K562 (cell line): ENCODE measurements around the gene TNFRSF19. TPM values are rescaled to one million over a fixed set of nuclear protein-coding genes. Genes with fewer than 3 reads are reported as not detected.

Experiments
- ATAC-seq: fragments of 200-7000 bp; cut with Tn5 transposase; 3 replicates; pipeline ENCODE4 v1.9.1; 2020; ENCODE audit warnings: moderate library complexity
- BruUV-seq: library from RNA; stranded (reverse); fragments of 400-500 nt; replicated peaks from 2 replicates; lab custom pipeline; 2021; lab: Mats Ljungman, UMichigan
- CTCF ChIA-PET: fragments of 300-600 bp; formaldehyde crosslinking; extraction: SDS; loops from one replicate; lab custom pipeline; 2021; ENCODE audit warnings: low intra/inter-chr PET ratio; lab: Yijun Ruan, JAX
- POLR2A ChIA-PET: fragments of 300-600, 350-650 bp; sonication (Branson Sonifier 250); formaldehyde crosslinking; extraction: SDS; loops from one replicate; lab custom pipeline; 2021; ENCODE audit warnings: antibody characterized with exemption, inconsistent platforms; lab: Yijun Ruan, JAX
- DNase-seq, 4 experiments: peaks; one replicate each; pipeline versions ENCODE4 v3.0.0 to v3.0.0-alpha.2; 2011 to 2018; ENCODE audit warnings: low spot score in 3 of 4, mixed read lengths in 3 of 4; ENCODE audit errors: extremely low read depth in 1 of 4
- FAIRE-seq: peaks from 2 replicates; lab custom pipeline; 2011; peaks lifted over from hg19 to GRCh38; lab: Jason Lieb, UNC
- H2AFZ ChIP-seq: 2 replicates; pipeline ENCODE4 v1.6.0; 2011; ENCODE audit warnings: low read depth, low read length, control low read depth, inconsistent platforms
- H3K27ac ChIP-seq: fragments of 200-600 bp; 3 replicates; pipeline ENCODE4 v1.8.0; 2011; ENCODE audit warnings: low read depth, mild to moderate bottlenecking, control low read depth, inconsistent platforms, low read length, moderate library complexity, mixed read lengths; ENCODE audit errors: extremely low read depth
- H3K27me3 ChIP-seq, 2 experiments: fragments of 300-600 bp in 1 of 2; 2 replicates in 1 of 2; 3 replicates in 1 of 2; pipeline versions ENCODE4 v1.6.0 to v1.8.0; 2011; ENCODE audit warnings: inconsistent platforms in 2 of 2, low read length in 2 of 2, mild to moderate bottlenecking in 1 of 2, mixed read lengths in 1 of 2, moderate library complexity in 1 of 2; ENCODE audit not compliant: control insufficient read depth in 2 of 2, insufficient read depth in 2 of 2
- H3K36me3 ChIP-seq: fragments of 300-600 bp; 3 replicates; pipeline ENCODE4 v1.8.0; 2011; ENCODE audit warnings: mild to moderate bottlenecking, low read length, inconsistent platforms; ENCODE audit not compliant: control insufficient read depth, insufficient read depth
- H3K4me1 ChIP-seq, 2 experiments: fragments of 200-600 bp in 1 of 2; replicated peaks in 1 of 2; 2 replicates in 1 of 2; 3 replicates in 1 of 2; pipeline versions ENCODE4 v1.5.1 to v1.8.0; 2011; ENCODE audit warnings: inconsistent platforms in 2 of 2, low read length in 2 of 2, mild to moderate bottlenecking in 1 of 2, mixed read lengths in 1 of 2, moderate library complexity in 1 of 2; ENCODE audit not compliant: control insufficient read depth in 2 of 2, insufficient read depth in 2 of 2
- H3K4me2 ChIP-seq: 2 replicates; pipeline ENCODE4 v1.6.1; 2011; ENCODE audit warnings: low read length, control low read depth, inconsistent platforms, mixed read lengths; ENCODE audit not compliant: insufficient read depth
- H3K4me3 ChIP-seq: fragments of 200-600 bp; sonication (generic), shearing (Covaris generic); 2 replicates; pipeline ENCODE4 v1.5.1; 2016; ENCODE audit warnings: control low read depth, inconsistent platforms
- H3K79me2 ChIP-seq: fragments of 200-600 bp; 3 replicates; pipeline ENCODE4 v1.8.0; 2011; ENCODE audit warnings: low read length, inconsistent platforms; ENCODE audit not compliant: control insufficient read depth, insufficient read depth
- H3K9ac ChIP-seq, 2 experiments: 2 replicates each; pipeline versions ENCODE4 v1.6.0 to v1.6.1; 2011; ENCODE audit warnings: low read depth in 2 of 2, low read length in 2 of 2, control low read depth in 1 of 2, inconsistent platforms in 1 of 2, mild to moderate bottlenecking in 1 of 2, mixed read lengths in 1 of 2; ENCODE audit not compliant: insufficient read depth in 1 of 2
- H3K9me1 ChIP-seq: one replicate; pipeline ENCODE4 v1.6.0; 2011; ENCODE audit warnings: inconsistent platforms, mild to moderate bottlenecking, low read length, moderate library complexity; ENCODE audit not compliant: control insufficient read depth, insufficient read depth
- H3K9me3 ChIP-seq: replicated peaks from 2 replicates; pipeline ENCODE4 v1.5.1; 2011; ENCODE audit warnings: low read depth, low read length, inconsistent platforms; ENCODE audit not compliant: control insufficient read depth, insufficient read depth
- H4K20me1 ChIP-seq: replicated peaks from 2 replicates; pipeline ENCODE4 v1.6.1; 2011; ENCODE audit warnings: low read length, inconsistent platforms, mixed read lengths; ENCODE audit not compliant: control insufficient read depth, insufficient read depth
- ARHGAP35 ChIP-seq: fragments of 450-650 bp; IDR thresholded peaks from 2 replicates; pipeline ENCODE4 v1.6.1; 2018; ENCODE audit not compliant: partially characterized antibody
- E2F3 ChIP-seq: fragments of 250-450 bp; sonication (Bioruptor Pico); IDR thresholded peaks from 2 replicates; pipeline ENCODE4 v1.4.0; 2020; ENCODE audit warnings: mild to moderate bottlenecking
- HNRNPK ChIP-seq: fragments of 200-400 bp; formaldehyde crosslinking; IDR thresholded peaks from one replicate; pipeline ENCODE4 v1.6.1; 2018; ENCODE audit warnings: mild to moderate bottlenecking, low read depth, low read length; ENCODE audit not compliant: poor library complexity, severe bottlenecking
- OTX1 ChIP-seq: fragments of 450-650 bp; formaldehyde crosslinking; IDR thresholded peaks from 2 replicates; pipeline ENCODE4 v1.4.0; 2022; ENCODE audit warnings: mild to moderate bottlenecking
- PML ChIP-seq: IDR thresholded peaks from 2 replicates; pipeline ENCODE4 v1.6.1; 2012; ENCODE audit warnings: low read length, inconsistent platforms
- PRMT5 ChIP-seq: sonication (generic); formaldehyde crosslinking; IDR thresholded peaks from 2 replicates; pipeline ENCODE4 v1.5.0; 2020; ENCODE audit warnings: missing genetic modification reagents
- SMARCE1 ChIP-seq: fragments of 450-650 bp; IDR thresholded peaks from 2 replicates; pipeline ENCODE4 v1.7.1; 2016; ENCODE audit warnings: mild to moderate bottlenecking
- TEAD1 ChIP-seq, 2 experiments: fragments of 450-650 bp in 1 of 2; sonication (generic) in 1 of 2; formaldehyde crosslinking; IDR thresholded peaks; 2 replicates each; pipeline versions ENCODE4 v1.4.0 to v1.8.0; 2020 to 2022; ENCODE audit warnings: mild to moderate bottlenecking in 2 of 2, missing genetic modification reagents in 1 of 2
- ZNF263 ChIP-seq: sonication (generic); formaldehyde crosslinking; IDR thresholded peaks from 2 replicates; pipeline ENCODE4 v1.8.0; 2022; ENCODE audit warnings: mild to moderate bottlenecking, missing genetic modification reagents, borderline replicate concordance
- WGBS: fragments of 100-300 bp; shearing (Covaris generic); methylation state at CpG from one replicate; pipeline ENCODE4 v1.1.6; 2016; ENCODE audit warnings: low coverage, mixed read lengths; ENCODE audit not compliant: insufficient coverage; ENCODE audit errors: missing lambda C conversion rate; 5-methylcytosine and 5-hydroxymethylcytosine counted together
- in situ Hi-C: fragments of 300-500 bp; cut with MboI; formaldehyde crosslinking; loops from 4 replicates; pipeline ENCODE4 v1.15.0; 2018; ENCODE audit warnings: inconsistent platforms, mixed read lengths
- intact Hi-C: fragments of 100-400 bp; cut with micrococcal nuclease; formaldehyde crosslinking; loops from 2 replicates; pipeline ENCODE4 v1.14.2; 2022
- polyA plus RNA-seq, 8 experiments: library from polyadenylated mRNA; depleted of rRNA in 4 of 8; stranded (reverse) in 5 of 8; unstranded in 3 of 8; fragments of >200 nt; fragmentation: Nextera tagmentation in 2 of 8; fragmentation: Illumina TruSeq in 1 of 8; extraction: Ambion mirVana in 2 of 8; extraction: Trizol in 1 of 8; gene quantifications; 2 replicates each; pipeline versions ENCODE4 v1.2.1 to v1.2.3, GENCODE V29; 2011 to 2014; ENCODE audit warnings: inconsistent platforms in 1 of 8, missing spikeins in 1 of 8
- total RNA-seq, 7 experiments: library from RNA; depleted of rRNA in 6 of 7; stranded (reverse); fragments of >200 nt in 6 of 7; fragmentation: Illumina TruSeq in 2 of 7; extraction: Trizol in 2 of 7; gene quantifications; 2 replicates each; pipeline versions ENCODE4 v1.2.1 to v1.2.3, GENCODE V29; 2011 to 2021; ENCODE audit warnings: low replicate concordance in 1 of 7
- TF ChIP-seq, protein P1 (sequence below): fragments of 450-650 bp; formaldehyde crosslinking; conservative IDR thresholded peaks from 2 replicates; pipeline ENCODE4 v1.4.0; 2022; ENCODE audit warnings: mild to moderate bottlenecking, missing genetic modification characterization

Gene TNFRSF19
- total and polyA plus RNA-seq, 9 of the 15 experiments (the other 6 are each of a cell fraction or from before 2014, with no cell fraction given), result 0.01 to 0.07 TPM; not detected in 7

DNA sequence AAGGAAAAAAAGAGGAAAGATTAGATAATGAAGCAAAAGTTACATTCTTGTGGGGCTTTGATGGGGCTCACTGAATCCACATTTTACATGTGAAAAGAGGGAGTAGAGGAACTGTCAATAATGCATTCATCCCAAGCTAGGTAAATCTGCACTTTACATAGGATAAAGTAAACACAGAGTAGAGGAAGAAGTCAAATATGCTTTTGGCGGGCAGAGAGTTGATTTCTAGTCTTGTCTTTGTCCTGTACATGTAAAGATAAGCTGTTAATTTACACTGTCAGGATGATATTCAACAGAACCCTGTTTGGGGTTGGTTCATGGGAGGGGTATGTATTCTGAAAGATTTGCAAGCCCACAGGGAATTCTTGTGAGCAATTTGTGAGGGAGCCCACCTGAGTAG, 18.0 kb upstream of the TNFRSF19 start:
- Histone ChIP-seq H3K4me2 (no peak overlapping the region), H3K79me2 (no peaks in the 10 kb centered on the region), H2AFZ (no peak overlapping the region), H4K20me1 (no peaks in the 10 kb centered on the region), H3K9ac (no peak overlapping the region), H3K4me3 (no peak overlapping the region), H3K9me1 (no peaks in the 10 kb centered on the region), H3K27me3 (peaks cover 2 to 4% of the 10 kb centered on the region in 2 experiments; a peak in 3 of 5 replicates), H3K27ac (no peak overlapping the region), H3K36me3 (no peaks in the 10 kb centered on the region), H3K4me1 (no peaks in the 10 kb centered on the region), H3K9me3 (no peaks in the 10 kb centered on the region)
- POLR2A ChIA-PET, result interaction anchor here (0.8 kb wide), 1 partner anchor 16 kb away, joined by 3 read pairs; no protein-coding TSS in a partner anchor
- intact Hi-C loops (no loop called here), in situ Hi-C loops (no loop called here)
- BruUV-seq, result no TSS peak
- WGBS, result 0% methylated on average over 1 of the region's 1 CpG
- CTCF ChIA-PET, result no interaction called here
- ATAC-seq (no peak), DNase-seq (no peak), FAIRE-seq (no peak)
- TF ChIP-seq TEAD1 (CRISPR knock-in tag; IDR thresholded peaks at IDR 0.05) (no peak), E2F3 (no peak), ZNF263 (CRISPR knock-in tag) (no peak), HNRNPK (no peak), PML (no peak), ARHGAP35 (no peak), OTX1 (CRISPR knock-in tag) (no peak), PRMT5 (CRISPR knock-in tag) (no peak), SMARCE1 (no peak)
- TF ChIP-seq, protein P1, sequence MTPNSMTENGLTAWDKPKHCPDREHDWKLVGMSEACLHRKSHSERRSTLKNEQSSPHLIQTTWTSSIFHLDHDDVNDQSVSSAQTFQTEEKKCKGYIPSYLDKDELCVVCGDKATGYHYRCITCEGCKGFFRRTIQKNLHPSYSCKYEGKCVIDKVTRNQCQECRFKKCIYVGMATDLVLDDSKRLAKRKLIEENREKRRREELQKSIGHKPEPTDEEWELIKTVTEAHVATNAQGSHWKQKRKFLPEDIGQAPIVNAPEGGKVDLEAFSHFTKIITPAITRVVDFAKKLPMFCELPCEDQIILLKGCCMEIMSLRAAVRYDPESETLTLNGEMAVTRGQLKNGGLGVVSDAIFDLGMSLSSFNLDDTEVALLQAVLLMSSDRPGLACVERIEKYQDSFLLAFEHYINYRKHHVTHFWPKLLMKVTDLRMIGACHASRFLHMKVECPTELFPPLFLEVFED, result no peak
